ENCODE results near the gene TNS3.

DNA sequence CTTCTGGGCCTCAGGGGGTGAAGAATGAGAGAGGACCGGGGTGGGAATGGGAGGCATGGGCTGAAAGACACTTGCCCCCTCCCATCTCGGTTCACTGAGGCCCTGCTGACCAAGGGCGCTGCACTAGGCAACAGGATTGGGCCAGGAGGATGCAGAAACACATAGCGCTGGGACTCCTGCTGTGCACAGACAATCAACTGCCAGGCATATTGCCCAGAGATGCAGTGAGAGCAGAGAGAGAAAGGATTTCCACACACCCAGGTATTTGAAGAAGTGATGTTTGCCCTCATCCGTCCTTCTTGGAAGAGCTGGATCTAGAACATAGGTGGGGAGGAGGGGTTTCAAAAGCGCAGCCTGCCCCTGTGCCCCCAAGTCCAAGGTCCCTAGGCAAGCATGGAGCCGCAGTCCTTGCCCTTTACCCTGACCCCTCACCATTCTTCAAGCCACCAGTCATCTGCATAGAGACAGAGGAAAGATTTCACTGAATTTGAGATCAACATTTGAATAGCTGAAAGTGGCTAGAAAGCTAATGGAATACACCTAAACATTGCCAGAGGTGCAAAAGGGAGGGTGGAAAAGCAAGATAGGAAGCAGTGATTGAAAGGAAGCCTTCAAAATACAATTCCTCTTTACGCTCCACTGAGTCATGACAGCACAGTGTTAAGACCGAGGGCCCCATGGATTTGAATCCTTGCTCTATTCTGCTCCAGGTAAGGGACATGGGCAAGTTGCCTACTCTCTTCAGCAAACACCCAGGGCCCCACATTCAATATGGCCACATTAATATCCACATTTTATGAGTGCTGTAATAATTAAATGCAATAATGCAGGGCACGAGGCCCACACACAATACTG lies 44.2 kb upstream of the TNS3 start:
- TF ChIP-seq, protein P1, sequence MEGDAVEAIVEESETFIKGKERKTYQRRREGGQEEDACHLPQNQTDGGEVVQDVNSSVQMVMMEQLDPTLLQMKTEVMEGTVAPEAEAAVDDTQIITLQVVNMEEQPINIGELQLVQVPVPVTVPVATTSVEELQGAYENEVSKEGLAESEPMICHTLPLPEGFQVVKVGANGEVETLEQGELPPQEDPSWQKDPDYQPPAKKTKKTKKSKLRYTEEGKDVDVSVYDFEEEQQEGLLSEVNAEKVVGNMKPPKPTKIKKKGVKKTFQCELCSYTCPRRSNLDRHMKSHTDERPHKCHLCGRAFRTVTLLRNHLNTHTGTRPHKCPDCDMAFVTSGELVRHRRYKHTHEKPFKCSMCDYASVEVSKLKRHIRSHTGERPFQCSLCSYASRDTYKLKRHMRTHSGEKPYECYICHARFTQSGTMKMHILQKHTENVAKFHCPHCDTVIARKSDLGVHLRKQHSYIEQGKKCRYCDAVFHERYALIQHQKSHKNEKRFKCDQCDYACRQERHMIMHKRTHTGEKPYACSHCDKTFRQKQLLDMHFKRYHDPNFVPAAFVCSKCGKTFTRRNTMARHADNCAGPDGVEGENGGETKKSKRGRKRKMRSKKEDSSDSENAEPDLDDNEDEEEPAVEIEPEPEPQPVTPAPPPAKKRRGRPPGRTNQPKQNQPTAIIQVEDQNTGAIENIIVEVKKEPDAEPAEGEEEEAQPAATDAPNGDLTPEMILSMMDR (IDR thresholded peaks at IDR 0.05; ENCODE audit: low read depth, low read length, poor library complexity, severe bottlenecking) = no peak
- no peak for TF ChIP-seq EZH2phosphoT487 (IDR thresholded peaks at IDR 0.05; ENCODE audit: borderline replicate concordance, low read length)

All from DOHH2 (cell line).